HEK293 (cell line): ENCODE data around the gene PARP9.

ENCODE experiments used
- MEIS1 ChIP-seq: sonication (generic); formaldehyde crosslinking; IDR thresholded peaks from 2 replicates; pipeline ENCODE4 v1.8.1; 2022; ENCODE audit warnings: missing genetic modification reagents, mild to moderate bottlenecking, borderline replicate concordance
- ZFP3 ChIP-seq: fragments of 450-650 bp; formaldehyde crosslinking; IDR thresholded peaks from 2 replicates; pipeline ENCODE4 v1.5.1; 2016; ENCODE audit warnings: low read depth, missing biosample characterization, missing genetic modification characterization
- ZSCAN4 ChIP-seq: fragments of 450-650 bp; formaldehyde crosslinking; IDR thresholded peaks from 2 replicates; pipeline ENCODE4 v1.5.1; 2017; ENCODE audit warnings: missing biosample characterization, missing genetic modification characterization

DNA sequence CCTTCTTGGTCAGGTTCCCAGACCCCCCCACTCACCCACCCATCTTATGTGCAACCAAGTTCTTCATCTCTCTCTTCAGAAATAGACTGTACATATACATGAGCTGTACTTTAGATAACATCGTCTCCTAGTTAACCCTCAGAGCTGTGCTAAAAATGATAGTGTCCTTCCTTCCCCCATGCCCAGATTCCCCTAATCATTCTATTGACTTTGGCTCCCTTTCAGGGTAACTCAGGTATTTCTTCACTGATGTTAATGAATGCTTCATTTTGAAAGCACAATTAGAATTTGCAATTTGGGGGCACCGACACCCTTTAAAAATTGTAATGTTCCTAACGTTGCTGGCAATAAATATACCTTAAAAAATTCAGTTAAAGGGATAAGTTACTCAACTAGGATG lies 10.9 kb downstream of the PARP9 start:
- no peak for TF ChIP-seq MEIS1 (CRISPR knock-in tag)
- TF ChIP-seq ZFP3 (tag by site-specific recombination), result no peak
- no peak for TF ChIP-seq ZSCAN4
